Vagina (tissue), 2 donors: ENCODE results near the gene MRPS34.

ENCODE experiments used
- POLR2A ChIP-seq, 2 donors: fragments of 450-650 bp; IDR thresholded peaks; one replicate each; pipeline ENCODE4 v1.6.1; 2017; ENCODE audit warnings: antibody characterized with exemption in 2 of 2, mild to moderate bottlenecking in 2 of 2, moderate library complexity in 2 of 2
- POLR2AphosphoS5 ChIP-seq, 2 donors: sonication (generic); formaldehyde crosslinking; IDR thresholded peaks; one replicate each; pipeline ENCODE4 v1.9.0; 2017; ENCODE audit warnings: antibody characterized with exemption in 2 of 2, mild to moderate bottlenecking in 2 of 2, low read depth in 1 of 2; ENCODE audit not compliant: insufficient read depth in 1 of 2
- TF ChIP-seq, protein P1 (sequence below), 3 experiments: fragments of 450-650 bp in 2 of 3; fragments of 200-600 bp in 1 of 3; sonication (generic) in 1 of 3; IDR thresholded peaks; one replicate each; pipeline ENCODE4 v1.5.1; 2017 to 2019; ENCODE audit warnings: antibody characterized with exemption in 3 of 3, mild to moderate bottlenecking in 2 of 3, moderate library complexity in 2 of 3

DNA sequence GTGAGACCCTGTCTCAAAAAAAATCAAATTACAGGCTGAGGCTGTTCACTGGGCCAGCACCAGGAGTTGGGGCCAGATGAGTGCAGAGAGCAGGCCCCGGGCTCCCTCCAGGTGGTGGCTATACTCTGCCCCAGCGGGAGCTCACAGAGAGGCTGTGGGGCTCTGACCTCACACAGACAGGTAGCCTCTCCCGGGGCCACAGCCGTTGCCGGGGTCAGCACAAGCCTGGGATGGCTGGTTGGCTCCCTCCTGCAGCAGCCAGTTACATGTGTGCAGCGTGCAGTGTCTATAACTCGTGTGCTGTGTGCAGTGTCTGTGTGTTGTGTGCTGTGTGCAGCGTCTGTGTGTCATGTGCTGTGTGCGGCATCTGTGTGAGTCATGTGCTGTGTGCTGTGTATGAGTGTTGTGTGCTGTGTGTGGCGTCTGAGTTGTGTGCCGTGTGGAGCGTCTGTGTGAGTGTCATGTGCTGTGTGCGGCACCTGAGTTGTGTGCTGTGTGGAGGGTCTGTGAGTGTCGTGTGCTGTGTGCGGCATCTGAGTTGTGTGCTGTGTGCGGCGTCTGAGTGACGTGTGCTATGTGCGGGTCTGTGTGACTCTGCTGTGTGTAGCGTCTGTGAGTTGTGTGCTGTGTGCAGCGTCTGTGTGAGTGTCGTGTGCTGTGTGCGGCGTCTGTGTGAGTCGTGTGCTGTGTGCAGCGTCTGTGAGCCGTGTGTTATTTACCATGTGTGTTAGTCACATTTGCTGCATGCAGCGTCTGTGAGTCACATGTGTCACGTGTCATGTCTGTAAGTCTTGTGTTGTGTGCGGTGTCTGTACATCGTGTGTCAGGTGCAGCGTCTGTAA is 46.1 kb downstream of the MRPS34 start:
- TF ChIP-seq POLR2A (IDR thresholded peaks at IDR 0.05) (no peak), POLR2AphosphoS5 (IDR thresholded peaks at IDR 0.05; ENCODE audit: insufficient read depth in 1 of 2, low read depth in 1 of 2) (no peak)
- TF ChIP-seq, protein P1, sequence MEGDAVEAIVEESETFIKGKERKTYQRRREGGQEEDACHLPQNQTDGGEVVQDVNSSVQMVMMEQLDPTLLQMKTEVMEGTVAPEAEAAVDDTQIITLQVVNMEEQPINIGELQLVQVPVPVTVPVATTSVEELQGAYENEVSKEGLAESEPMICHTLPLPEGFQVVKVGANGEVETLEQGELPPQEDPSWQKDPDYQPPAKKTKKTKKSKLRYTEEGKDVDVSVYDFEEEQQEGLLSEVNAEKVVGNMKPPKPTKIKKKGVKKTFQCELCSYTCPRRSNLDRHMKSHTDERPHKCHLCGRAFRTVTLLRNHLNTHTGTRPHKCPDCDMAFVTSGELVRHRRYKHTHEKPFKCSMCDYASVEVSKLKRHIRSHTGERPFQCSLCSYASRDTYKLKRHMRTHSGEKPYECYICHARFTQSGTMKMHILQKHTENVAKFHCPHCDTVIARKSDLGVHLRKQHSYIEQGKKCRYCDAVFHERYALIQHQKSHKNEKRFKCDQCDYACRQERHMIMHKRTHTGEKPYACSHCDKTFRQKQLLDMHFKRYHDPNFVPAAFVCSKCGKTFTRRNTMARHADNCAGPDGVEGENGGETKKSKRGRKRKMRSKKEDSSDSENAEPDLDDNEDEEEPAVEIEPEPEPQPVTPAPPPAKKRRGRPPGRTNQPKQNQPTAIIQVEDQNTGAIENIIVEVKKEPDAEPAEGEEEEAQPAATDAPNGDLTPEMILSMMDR (IDR thresholded peaks at IDR 0.05): no peak
